ENCODE results near the gene MPRIP.
"Not testable (repeated sequence)": the region's sequence is repeated elsewhere in the genome, so short reads cannot be mapped to it uniquely, and the experiment has no call there.

Gene MPRIP, protein sequence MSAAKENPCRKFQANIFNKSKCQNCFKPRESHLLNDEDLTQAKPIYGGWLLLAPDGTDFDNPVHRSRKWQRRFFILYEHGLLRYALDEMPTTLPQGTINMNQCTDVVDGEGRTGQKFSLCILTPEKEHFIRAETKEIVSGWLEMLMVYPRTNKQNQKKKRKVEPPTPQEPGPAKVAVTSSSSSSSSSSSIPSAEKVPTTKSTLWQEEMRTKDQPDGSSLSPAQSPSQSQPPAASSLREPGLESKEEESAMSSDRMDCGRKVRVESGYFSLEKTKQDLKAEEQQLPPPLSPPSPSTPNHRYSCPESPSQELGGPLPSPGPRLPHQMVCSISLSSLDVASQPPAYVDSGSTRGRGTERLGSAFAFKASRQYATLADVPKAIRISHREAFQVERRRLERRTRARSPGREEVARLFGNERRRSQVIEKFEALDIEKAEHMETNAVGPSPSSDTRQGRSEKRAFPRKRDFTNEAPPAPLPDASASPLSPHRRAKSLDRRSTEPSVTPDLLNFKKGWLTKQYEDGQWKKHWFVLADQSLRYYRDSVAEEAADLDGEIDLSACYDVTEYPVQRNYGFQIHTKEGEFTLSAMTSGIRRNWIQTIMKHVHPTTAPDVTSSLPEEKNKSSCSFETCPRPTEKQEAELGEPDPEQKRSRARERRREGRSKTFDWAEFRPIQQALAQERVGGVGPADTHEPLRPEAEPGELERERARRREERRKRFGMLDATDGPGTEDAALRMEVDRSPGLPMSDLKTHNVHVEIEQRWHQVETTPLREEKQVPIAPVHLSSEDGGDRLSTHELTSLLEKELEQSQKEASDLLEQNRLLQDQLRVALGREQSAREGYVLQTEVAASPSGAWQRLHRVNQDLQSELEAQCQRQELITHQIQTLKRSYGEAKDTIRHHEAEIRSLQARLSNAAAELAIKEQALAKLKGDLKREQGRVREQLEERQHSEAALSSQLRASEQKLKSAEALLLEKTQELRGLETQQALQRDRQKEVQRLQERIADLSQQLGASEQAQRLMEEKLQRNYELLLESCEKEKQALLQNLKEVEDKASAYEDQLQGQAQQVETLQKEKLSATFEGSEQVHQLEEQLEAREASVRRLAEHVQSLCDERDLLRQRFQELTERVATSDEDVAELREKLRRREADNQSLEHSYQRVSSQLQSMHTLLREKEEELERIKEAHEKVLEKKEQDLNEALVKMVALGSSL (N-terminal part only)

GRCh38 chr17:17042384-17042736 lies at the start of gene MPRIP:
MPRIP (plus strand) TSS chr17:17042457; CDS start chr17:17042849, 392 bp downstream.
- DNase-seq (ENCODE audit: low spot score) = no peak

GRCh38 chr17:16994631-16995030 lies 47.6 kb upstream of the MPRIP start:
- DNase-seq (ENCODE audit: low spot score) = no peak

GRCh38 chr17:16995930-16996329 lies 46.3 kb upstream of the MPRIP start:
- DNase-seq (ENCODE audit: low spot score) = no peak

GRCh38 chr17:16996726-16997125 lies 45.5 kb upstream of the MPRIP start:
- DNase-seq (ENCODE audit: low spot score) = not testable (repeated sequence)

DNA sequence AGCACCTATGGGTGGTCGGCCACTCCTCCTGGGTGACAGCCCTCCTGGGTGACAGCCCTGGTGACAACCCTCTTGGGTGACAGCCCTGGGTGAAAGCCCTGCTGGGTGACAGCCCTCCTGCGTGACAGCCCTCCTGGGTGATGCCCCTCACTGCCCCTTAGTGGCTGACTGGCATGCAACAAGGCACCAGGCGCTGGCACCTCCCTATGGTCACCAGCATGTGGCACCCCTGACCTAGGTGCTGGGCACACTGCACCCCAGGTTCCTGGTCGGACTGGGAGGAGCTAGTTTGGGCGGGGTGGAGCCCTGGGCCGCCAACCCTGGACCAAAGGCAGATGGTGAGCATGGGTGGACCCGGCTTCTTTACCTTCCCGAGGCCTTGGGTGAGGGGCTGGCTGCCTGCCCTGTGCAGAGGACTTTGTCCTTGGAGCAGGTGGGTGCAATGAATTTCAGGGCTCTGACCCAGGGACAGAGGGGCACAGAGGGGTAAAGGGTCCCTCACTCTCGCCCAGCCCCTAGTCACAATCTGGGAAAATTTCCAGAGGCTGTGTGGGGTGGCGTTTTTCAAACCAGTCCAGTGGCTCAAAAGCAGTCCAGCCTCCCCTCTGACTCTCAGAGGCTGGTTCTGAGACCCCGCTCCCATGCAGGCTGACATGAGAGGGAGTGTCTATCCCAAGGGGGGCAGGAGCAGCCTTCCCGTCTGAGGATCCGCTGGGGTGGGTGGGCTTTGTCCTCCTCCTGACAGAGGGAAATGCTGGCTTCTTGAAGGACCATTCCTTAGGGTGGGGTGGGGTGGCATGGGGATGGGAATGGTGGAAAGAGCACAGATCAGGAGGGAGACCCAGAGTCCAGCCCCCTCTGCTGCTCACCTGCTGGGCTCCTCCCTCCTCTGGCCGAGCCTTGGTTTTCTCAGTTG lies 44.5 kb upstream of the MPRIP start:
- DNase-seq (ENCODE audit: low spot score) = no peak

GRCh38 chr17:16999931-17000625 lies 42.2 kb upstream of the MPRIP start:
- no peak for DNase-seq (ENCODE audit: low spot score)

DNA sequence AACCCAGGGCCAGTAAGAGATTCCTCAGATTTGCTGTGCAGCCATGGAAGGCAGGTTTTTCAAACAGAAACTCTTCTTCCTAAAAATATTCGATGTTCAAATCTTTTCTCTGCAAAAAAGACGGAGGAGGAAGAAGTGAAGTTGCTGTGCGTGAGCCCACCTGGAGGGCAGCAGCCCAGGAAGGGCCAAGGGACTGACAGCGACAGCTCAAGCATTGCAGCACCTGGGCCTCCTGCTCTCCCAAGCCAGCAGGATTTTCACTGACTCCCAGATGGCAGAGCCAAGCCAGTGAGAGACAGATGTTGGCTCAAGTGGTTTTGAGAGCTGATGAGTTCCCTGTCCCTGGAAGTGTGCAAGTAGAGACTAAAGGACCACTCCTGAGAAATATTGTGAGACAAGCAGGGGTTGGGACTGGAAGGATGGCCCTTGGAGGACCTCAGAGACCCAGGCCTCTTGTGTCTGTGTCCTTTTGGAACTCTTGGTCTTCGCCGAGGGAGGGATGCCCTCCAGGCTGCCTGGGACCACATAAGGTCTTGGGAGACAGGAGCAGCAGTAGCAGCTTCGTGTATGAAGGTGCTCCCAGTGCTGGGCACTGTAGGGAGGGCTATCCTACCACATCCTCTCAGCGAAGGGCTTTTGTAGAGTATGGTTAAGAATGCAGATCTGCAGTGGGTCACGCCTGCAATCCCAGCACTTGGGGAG lies 41.0 kb upstream of the MPRIP start:
- no peak for DNase-seq (ENCODE audit: low spot score)

- peak; percentile 71 for DNase-seq (ENCODE audit: low spot score)
Measured at GRCh38 chr17:17001874-17002520, 40.3 kb upstream of the MPRIP start.

DNA sequence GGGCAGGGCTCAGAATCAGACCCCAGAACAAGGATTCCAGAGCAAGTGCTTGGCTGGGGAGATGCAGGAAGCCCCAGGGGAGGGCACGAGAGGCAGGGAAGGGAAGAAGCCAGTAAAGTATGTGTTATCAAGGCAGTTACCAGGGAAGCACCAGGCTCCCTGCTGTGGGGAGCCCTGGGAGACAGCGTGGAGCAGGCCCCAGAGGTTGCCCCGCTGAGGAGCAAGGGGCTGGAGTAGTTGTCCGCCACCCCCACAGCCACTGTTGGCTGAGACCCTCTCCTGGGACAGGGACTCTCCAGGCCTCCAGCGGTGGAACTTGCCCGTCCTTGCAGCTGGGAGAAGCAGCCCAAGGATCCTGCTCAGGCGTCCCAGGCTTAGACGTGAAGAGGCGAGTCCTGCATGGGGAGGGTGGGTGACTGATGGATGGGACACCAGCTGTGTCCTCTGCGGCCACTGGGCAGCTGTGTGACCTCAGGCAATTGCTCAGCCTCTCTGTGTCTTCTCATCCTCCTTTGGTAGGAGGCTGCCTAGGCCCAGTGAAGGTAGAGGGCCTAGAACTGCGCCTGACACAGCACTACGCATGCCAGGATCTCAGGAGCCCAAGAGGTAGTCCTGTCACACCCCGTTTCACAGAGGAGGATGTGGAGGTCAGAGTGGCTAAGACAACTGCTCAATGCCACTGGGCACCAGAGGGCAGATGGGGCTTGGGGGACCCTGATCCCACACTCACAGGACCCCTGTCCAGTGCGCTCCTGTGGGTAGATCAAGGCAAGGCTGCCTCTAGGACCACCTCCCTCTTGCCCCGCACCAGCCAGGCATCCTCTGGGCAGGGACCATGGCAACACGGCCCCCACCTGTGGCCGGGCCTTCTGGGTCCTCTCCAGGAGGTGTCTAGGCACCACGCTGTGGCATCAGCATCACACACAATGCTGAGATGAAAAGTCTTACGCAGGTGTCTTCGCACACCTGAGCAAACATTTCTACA lies 39.2 kb upstream of the MPRIP start:
- DNase-seq (ENCODE audit: low spot score) = not testable (repeated sequence)

DNA sequence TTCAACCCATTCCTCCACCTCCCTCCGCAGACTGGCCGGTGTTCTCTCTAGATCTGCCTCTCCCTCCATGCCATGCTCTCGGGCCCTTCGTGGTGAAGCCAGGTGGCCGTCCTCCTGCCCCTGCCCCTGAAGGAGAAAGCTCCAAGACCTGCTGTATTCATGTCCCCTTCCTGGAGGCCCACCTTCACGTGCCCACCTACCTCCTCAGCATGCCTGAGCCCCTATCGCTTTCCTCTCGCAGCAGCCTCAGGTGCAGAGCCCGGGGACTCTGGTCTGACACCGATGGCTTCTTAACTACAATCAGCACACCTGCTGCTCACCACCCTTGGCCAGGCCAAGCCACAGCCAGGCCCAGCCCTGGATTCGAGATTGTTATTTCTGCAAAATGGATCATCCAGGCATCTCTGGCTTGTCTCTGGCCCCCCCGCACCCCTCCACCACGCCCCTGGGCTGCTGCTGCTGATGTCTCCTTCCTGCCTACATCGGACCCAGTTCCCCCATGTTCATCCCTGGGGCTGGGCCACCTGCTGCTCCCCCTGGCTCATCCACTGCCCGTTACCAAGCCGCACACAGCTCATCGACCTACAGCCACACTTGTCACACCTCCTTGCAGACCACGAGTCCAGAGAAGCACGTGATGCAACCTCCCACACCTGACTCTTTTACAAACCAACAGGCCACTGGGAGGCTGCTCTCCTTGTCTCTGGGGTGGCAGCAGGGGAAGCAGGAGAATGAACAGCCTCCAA lies 37.8 kb upstream of the MPRIP start:
- no peak for DNase-seq (ENCODE audit: low spot score)

DNA sequence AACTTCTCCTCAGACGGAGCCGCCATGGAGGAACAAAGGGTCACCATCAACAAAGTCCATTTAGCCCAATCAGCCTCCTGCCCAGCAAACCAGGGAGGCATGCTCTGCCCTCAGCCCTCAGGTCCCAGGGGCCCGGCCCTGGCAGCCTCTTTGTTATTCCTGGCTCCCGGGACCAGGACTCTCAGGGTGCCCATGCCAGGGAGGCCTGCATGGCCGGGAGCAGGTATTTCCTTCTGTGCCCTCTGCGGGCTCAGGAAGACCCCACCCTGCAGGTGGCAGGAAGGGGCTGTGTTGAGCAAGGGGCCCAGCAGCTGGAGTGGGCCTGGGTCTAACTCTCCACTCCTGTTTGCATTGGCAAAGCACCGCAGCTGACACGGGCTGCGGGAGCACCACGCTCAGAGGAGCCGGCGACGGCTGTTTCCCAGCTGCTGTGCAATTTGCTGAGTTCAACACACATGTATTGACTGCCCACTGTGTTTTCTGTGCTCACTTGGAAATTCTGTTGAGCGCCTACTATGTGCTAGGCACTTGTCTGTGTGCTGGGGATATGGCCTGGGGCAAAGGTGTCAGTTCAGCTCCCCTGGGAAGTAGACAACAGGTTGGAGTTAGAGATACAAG lies 37.2 kb upstream of the MPRIP start:
- not testable (repeated sequence) for DNase-seq (ENCODE audit: low spot score)

- not testable (repeated sequence) for DNase-seq (ENCODE audit: low spot score)
Measured at GRCh38 chr17:17007891-17008290, 34.4 kb upstream of the MPRIP start.

- DNase-seq (ENCODE audit: low spot score) = not testable (repeated sequence)
Measured at GRCh38 chr17:17008621-17009397, 33.4 kb upstream of the MPRIP start.

- DNase-seq (ENCODE audit: low spot score) = not testable (repeated sequence)
Measured at GRCh38 chr17:17009972-17010371, 32.3 kb upstream of the MPRIP start.

DNA sequence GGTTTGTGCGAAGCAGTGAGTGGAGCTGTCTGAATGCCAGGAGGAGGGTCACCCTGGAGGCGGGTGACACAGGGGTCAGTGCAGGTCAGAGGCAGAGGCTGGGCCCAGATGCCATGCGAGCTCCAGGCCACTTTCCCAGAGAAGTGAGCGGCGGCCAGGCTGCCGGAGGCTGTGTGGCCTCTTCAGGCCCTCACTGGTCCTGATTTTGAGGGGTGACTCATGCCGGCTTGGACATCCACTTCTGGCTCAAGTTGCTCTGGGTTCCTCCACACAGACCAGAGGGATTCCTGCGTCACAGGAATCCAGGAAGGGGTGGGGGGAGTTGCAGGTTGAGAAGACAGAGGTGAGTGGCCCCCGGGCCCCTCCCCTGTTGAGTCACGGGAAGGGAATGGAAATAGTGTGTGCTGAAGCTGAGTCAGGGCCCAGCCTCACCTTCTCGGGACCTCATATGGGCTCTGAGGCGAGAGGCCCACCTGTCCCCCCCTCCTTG lies 31.7 kb upstream of the MPRIP start:
- DNase-seq (ENCODE audit: low spot score) = not testable (repeated sequence)
